NCI-H82 treated with DMSO at 0.1 percent for 48 hours (cell line): ENCODE data around the gene KCNK3.
"Not testable (repeated sequence)": the region's sequence is repeated elsewhere in the genome, so short reads cannot be mapped to it uniquely, and the experiment has no call there.

Source experiments
- DNase-seq: peaks from one replicate; lab custom pipeline; 2025; ENCODE audit not compliant: unreplicated experiment; lab: John Stamatoyannopoulos, UW

The KCNK3 gene

GRCh38 chr2:26692279-26692896 is at the start of gene KCNK3:
Gene KCNK3 (plus strand): TSS chr2:26692722. CDS start chr2:26692876, 154 bp downstream.
- peak; percentile 59 for DNase-seq

DNA sequence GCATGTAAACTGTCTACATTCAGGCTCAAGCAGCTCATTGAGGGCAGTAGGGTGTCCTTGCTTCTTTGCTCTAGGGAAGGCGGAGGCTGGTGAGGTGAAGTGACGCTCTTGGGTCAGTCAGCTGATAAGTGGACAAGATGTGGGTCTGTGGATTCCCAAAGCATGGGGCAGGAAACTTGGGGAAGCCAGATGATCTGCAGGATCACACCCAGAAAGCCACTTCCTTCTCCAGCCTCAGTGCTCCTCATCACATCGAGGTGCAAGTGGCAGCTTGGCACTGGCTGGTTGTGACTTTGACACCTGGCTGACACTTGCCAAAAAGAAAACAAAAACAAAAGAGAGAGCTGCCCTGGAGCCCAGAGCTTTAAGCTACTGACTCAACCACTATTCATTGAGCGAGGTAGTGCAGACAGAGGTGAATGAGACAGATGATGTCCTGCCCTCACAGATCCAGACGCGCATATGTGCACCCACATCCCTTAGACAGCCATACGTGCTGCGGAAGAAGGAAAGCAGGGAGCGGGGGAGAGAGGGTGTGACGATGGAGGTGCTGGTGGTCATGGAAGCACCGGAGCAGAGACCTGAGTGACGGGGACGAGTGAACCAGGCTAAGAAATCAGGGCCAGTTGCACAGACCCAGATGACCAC is 48.2 kb upstream of the KCNK3 start:
- DNase-seq = no peak

- DNase-seq = no peak
These were observed 46.8 kb upstream of the KCNK3 start for GRCh38 chr2:26645762-26646161.

GRCh38 chr2:26646986-26647672 is 45.4 kb upstream of the KCNK3 start:
- no peak for DNase-seq

GRCh38 chr2:26647981-26648380 is 44.5 kb upstream of the KCNK3 start:
- DNase-seq = no peak

DNA sequence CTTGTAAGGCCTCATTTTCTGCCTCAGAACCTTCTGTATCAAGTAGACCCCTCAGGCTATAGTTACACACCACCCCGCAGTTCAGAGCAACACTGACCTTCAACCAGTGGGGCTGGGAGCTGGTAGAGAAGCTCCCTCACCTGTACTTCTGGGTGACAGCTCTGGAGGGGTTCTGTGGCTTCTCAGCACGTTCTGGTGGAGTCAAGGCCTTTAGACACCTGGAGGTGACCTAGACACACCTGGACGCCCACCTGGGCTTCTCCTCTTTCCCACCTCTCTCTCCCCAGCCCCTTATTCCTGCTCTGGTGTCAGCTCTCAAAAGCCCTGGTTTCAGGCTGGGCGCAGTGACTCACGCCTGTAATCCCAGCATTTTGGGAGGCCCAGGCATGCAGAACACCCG is 44.0 kb upstream of the KCNK3 start:
- DNase-seq = no peak

DNA sequence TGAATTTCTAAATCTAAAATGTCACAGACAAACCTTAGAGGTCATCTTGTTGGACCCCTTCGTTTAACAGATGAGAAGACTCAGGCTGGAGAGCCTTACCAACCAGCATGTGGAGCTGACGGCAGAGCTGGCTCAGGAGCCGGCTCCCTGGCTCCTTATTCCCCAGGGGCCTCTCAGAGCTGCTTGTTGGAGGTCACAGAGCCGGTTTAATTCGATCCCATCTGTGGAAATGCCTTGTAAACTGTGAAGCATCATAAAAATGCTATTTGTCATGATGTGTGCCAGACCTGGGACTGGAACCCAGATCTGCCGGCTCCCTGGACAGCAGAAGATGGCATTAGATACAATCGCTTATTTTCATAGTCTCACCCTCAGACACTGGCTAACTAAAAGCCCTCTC is 43.2 kb upstream of the KCNK3 start:
- DNase-seq = peak; percentile 52

DNA sequence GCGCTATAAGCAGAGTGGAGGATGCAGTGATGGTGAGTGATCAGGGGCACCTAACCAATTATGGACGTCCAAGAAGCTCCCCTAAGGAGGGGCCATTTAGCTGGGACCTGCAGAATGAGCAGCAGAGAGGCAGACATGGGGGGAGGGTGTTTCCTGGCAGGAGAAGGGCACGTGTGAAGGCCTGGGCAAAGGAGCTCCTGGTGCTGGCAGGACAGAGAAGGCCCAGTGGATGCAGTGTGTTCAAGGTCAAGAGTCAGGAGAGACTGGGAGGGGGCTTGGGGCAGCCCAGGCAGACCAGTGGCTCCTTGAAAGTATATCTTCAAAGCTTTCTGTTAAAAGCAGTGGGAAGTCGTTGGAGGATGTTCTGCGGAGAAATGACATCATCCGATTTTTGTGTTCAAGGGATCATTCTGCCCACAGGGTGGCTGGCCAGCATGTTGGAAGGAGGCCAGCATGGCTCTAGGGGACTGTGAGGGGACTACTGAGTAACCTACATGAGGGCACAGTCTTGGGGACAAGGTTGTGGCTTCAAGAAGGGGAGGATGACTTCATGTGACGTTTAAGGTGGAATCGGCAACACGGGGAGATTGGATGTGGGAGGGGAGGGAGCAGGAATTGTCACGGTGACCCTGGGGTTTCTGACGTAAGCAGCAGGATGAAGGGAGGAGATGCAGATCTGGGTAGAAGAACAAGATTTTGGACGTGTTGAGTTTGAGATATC is 42.4 kb upstream of the KCNK3 start:
- no peak for DNase-seq

- no peak for DNase-seq
These were observed 41.6 kb upstream of the KCNK3 start for GRCh38 chr2:26650713-26651469.

- DNase-seq = no peak
These were observed 41.1 kb upstream of the KCNK3 start for GRCh38 chr2:26651470-26651771.

DNA sequence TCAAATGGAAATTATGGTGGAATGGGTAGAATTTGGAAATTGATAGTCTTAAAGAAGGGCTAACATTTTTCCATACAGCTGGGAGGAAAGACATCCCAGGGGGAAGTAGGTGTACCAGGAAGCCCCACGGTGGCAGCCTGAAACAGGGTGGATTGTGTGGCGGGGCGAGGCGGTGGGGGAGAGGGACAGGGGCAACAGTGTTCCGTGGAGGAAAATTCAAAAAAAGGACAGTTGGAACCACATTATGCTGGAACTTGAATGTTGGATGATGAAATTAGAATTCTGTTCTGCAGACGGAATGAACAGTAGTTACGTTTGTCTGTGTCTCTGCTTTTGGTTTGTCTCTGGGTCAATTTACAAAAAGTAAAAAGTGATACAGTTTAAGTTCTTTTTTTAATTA is 40.7 kb upstream of the KCNK3 start:
- no peak for DNase-seq

DNA sequence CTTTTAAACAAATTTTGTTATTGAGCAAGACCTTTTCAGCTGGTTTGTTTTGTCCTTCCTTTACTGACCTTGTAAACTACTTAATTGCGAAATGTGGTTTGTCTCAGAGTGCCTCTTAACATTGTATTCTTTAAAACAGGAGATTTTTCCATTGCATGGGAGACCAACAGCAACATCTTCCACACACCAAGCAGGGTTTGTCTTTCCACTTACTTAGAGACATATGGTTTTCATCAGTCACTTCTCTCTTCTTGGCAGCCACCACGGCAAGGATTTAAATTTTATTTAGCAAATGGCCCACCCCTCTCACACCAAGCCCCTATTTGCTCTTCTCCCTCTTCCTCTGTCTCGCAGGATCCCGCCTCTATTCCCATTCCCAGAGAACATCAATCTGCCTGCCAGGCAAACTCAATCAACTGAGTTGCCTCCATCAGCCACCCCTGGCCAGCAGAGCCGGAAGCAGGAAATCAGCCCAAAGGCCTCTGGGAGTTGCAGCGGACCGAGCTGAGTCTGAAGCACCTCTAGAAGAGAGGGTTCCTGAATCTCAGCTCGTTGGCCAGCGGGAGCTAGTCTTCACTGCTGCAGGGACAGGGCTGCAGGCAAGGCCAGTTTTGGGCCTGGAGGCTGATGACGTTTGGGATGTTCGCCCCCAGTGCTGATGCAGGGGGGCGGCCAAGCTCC is 40.0 kb upstream of the KCNK3 start:
- no peak for DNase-seq

DNA sequence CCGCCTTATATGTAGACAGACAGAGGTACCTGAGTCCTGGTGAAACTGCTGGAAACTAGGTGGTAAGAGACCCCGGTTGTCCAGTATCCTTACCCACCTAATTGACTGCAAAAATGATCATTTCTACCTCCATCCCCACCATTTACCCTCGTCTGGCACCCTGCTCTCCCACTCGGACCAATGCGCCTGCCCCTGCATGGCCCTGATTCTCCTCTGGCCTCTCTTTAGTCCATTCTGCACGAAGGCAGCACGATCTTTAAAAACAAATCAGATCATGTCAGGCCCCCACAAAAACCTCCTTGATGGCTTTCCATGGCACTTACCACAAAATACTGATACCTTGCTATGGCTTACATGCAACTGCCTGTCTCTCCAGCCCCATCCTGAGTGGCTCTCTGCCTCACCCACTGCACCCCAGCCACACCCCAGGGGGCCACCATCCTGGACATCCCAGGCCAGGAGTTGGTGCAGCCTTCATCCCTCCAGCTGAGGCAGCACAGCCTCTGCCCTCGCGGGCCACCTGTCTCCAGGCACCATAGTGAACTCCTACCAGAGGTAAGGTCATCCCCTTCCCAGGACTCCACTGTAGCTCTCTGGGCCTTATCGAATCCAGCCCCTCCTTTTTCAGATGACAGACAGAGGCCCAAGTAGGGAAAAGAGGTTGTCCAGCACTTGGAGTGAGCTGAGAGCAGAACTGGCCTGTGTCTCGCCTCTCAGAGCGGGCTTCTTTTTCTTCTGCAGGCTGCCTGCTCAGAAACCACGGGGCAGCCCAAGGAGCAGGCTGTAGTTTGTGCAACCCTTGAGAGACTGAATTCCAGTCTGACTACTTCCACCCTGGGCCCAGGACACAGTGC is 39.1 kb upstream of the KCNK3 start:
- DNase-seq = no peak

- no peak for DNase-seq
These were observed 38.5 kb upstream of the KCNK3 start for GRCh38 chr2:26654061-26654340.

- not testable (repeated sequence) for DNase-seq
These were observed 37.4 kb upstream of the KCNK3 start for GRCh38 chr2:26655120-26655519.

- DNase-seq = no peak
These were observed 36.8 kb upstream of the KCNK3 start for GRCh38 chr2:26655611-26656195.

- no peak for DNase-seq
These were observed 35.3 kb upstream of the KCNK3 start for GRCh38 chr2:26657265-26657664.

- no peak for DNase-seq
These were observed 33.7 kb upstream of the KCNK3 start for GRCh38 chr2:26658691-26659346.

DNA sequence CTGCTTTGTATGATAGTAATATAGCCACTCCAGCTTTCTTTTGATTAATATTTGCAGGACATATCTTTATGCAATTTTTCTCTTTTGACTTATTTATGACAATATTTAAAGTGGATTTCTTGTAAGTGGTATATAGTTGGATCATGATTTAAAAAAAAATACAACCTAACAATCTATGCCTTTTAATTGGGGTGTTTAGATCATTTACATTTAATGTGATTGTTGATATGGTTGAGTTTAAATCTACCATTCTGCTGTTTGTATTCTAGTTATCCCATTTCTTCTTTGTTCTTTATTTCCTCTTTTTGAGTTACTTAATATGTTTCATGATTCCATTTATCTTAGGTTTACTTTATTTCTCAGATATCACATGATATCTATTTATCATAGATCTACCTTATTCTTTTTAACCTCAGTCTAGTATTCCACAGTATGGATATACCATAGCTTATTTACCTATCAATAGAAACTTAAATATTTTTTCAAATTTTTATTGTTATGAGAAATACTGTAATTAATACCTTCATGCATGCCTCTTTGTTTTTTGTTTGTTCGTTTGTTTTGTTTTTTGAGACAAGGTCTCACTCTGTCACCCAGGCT is 32.1 kb upstream of the KCNK3 start:
- DNase-seq = no peak
